K562 (cell line): ENCODE data around the gene TRRAP.

ENCODE experiments used
- ATF7 ChIP-seq: fragments of 450-650 bp; IDR thresholded peaks from 2 replicates; pipeline ENCODE4 v1.7.1; 2014; ENCODE audit warnings: mild to moderate bottlenecking, moderate library complexity
- E2F4 ChIP-seq: sonication (generic); formaldehyde crosslinking; IDR thresholded peaks from 2 replicates; pipeline ENCODE4 v1.8.0; 2022; ENCODE audit warnings: mild to moderate bottlenecking, low read depth, missing genetic modification reagents

- TF ChIP-seq ATF7, result no peak
- TF ChIP-seq E2F4, result no peak
These were observed 71.2 kb downstream of the TRRAP start for GRCh38 chr7:98949336-98950044.
